Measurements from ENCODE around the gene GAB3. TPM values are rescaled to one million over a fixed set of nuclear protein-coding genes. Genes with fewer than 3 reads are reported as not detected.
"Not testable (repeated sequence)": the region's sequence is repeated elsewhere in the genome, so short reads cannot be mapped to it uniquely, and the experiment has no call there.

The GAB3 gene
- total RNA-seq, 4 donors from 2014 or later = 3.9 to 7.3 (median 5.2) TPM

DNA sequence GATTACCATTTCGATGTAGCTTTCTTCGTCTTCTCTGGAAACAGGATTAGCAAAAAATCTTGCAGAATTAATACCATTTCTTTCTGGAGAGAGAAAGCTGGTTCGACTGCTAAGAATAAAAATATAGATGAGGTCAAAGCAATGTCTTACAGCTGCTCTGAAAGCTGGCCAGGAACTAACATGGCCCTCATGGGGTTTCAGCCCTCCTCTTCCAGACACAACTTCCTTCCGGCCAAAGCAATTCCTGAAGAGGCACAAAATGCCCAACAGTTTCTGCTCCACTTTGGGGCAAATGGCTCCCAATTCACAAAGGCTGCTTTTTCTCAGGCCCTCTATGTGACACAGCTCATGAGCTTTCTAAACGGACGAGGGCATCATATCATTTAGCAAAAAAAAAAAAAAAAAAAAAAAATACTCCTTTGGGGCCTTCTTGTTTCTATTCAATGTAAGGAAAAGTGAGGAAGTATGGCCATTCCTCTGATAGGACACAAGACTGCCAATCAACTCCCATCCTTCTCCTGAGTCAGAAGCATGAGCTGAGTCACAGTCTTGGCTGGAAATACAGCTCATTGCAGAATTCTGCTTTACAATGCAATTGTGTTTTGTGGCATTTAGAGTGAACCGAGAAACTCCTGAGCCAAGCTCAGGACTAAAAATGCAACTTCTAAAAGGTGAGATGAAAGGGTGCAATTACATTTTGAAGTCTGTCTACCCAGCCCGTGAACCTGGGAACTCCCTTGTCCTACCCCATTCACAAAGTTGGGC lies 54.8 kb downstream of the GAB3 start:
- DNase-seq (ENCODE audit: extremely low spot score) = no peak
- H3K27ac ChIP-seq (replicated peaks in 1 of 4) = no peak overlapping the region
- TF ChIP-seq EP300 (IDR thresholded peaks at IDR 0.05) = no peak
- no peak for TF ChIP-seq POLR2A (IDR thresholded peaks at IDR 0.05; ENCODE audit: low read depth)
- H3K4me1 ChIP-seq = peaks cover 0 to 14% (median 4%) of the 10 kb centered on the region in 4 donors
- H3K36me3 ChIP-seq = peaks cover 0 to 23% (median 18%) of the 10 kb centered on the region in 4 donors
- H3K4me3 ChIP-seq = no peak overlapping the region
- no peaks in the 10 kb centered on the region for H3K27me3 ChIP-seq
- 68% methylated on average over 8 of the region's 8 CpGs for WGBS
- intact Hi-C loops (cut with DNase I) = no loop called here
- no peaks in the 10 kb centered on the region for H3K9me3 ChIP-seq

DNA sequence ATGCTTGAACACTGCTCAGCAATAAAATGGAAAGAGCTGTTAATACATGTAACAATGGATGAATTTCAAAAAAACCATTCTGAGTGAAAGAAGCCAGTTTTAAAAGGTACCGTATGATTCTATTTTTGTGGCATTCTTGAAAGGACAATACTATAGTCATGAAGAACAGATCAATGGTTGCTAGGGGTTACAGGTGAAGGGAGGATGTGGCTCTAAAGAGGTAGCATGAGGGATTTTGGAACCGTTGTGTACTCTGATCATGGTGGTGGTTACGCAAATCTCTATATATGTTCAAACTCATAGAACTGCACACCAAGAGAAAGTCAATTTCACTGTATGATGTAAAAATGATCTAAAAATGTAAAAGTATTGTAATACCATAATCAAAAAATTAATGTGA lies 57.5 kb downstream of the GAB3 start:
- intact Hi-C loops (cut with DNase I) = no loop called here
- Histone ChIP-seq H3K4me1 (peaks cover 0 to 14% (median 4%) of the 10 kb centered on the region in 4 donors), H3K9me3 (no peaks in the 10 kb centered on the region), H3K4me3 (no peak overlapping the region), H3K27ac (replicated peaks in 1 of 4) (no peak overlapping the region), H3K36me3 (peaks cover 0 to 14% (median 8%) of the 10 kb centered on the region in 4 donors), H3K27me3 (no peaks in the 10 kb centered on the region)
- no peak for DNase-seq (ENCODE audit: extremely low spot score)
- WGBS = 85% methylated on average over 3 of the region's 3 CpGs
- TF ChIP-seq EP300 (IDR thresholded peaks at IDR 0.05) (no peak), POLR2A (IDR thresholded peaks at IDR 0.05; ENCODE audit: low read depth) (no peak), POLR2AphosphoS5 (IDR thresholded peaks at IDR 0.05) (no peak)
- TF ChIP-seq, protein P1, sequence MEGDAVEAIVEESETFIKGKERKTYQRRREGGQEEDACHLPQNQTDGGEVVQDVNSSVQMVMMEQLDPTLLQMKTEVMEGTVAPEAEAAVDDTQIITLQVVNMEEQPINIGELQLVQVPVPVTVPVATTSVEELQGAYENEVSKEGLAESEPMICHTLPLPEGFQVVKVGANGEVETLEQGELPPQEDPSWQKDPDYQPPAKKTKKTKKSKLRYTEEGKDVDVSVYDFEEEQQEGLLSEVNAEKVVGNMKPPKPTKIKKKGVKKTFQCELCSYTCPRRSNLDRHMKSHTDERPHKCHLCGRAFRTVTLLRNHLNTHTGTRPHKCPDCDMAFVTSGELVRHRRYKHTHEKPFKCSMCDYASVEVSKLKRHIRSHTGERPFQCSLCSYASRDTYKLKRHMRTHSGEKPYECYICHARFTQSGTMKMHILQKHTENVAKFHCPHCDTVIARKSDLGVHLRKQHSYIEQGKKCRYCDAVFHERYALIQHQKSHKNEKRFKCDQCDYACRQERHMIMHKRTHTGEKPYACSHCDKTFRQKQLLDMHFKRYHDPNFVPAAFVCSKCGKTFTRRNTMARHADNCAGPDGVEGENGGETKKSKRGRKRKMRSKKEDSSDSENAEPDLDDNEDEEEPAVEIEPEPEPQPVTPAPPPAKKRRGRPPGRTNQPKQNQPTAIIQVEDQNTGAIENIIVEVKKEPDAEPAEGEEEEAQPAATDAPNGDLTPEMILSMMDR (IDR thresholded peaks at IDR 0.05) = no peak

DNA sequence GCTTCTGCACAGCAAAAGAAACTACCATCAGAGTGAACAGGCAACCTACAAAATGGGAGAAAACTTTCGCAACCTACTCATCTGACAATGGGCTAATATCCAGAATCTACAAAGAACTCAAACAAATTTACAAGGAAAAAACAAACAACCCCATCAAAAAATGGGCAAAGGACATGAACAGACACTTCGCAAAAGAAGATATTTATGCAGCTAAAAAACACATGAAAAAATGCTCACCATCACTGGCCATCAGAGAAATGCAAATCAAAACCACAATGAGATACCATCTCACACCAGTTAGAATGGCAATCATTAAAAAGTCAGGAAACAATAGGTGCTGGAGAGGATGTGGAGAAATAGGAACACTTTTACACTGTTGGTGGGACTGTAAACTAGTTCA lies 60.4 kb downstream of the GAB3 start:
- WGBS = 88% methylated on average over 2 of the region's 2 CpGs
- H3K4me1 ChIP-seq; H3K4me3 ChIP-seq; H3K9me3 ChIP-seq; H3K36me3 ChIP-seq; H3K27ac ChIP-seq (replicated peaks in 1 of 4); H3K27me3 ChIP-seq; intact Hi-C loops (cut with DNase I); DNase-seq (ENCODE audit: extremely low spot score): not testable (repeated sequence)

DNA sequence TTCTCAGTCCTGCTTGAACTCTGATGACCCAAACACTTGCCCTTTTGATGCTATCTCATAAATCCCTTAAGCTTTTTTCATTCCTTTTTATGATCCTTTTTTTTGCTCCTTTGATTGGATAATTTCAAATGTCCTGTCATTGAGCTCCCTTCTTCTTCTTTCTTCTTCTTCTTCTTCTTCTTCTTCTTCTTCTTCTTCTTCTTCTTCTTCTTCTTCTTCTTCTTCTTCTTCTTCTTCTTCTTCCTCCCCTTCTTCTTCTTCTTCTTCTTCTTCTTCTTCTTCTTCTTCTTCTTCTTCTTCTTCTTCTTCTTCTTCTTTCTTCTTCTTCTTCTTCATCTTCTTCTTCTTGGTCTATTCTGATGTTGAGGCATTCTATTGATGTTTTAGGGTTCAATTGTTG lies 78.8 kb downstream of the GAB3 start:
- H3K36me3 ChIP-seq; intact Hi-C loops (cut with DNase I); H3K4me1 ChIP-seq; H3K27ac ChIP-seq (replicated peaks in 1 of 4); H3K4me3 ChIP-seq; H3K27me3 ChIP-seq; DNase-seq (ENCODE audit: extremely low spot score): not testable (repeated sequence)
- peaks cover 0 to 11% (median 0%) of the 10 kb centered on the region in 4 donors for H3K9me3 ChIP-seq

DNA sequence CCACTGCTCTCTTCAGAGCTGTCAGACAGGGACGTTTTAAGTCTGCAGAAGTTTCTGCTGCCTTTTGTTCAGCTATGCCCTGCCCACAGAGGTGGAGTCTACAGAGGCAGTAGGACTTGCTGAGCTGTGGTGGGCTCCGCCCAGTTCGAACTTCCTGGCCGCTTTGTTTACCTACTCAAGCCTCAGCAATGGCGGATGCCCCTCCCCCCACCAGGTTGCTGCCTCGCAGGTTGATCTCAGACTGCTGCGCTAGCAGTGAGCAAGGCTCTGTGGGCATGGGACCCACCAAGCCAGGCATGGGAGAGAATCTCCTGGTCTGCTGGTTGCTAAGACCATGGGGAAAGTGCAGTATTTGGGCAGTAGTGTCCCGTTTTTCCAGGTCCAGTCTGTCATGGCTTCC lies 80.0 kb downstream of the GAB3 start:
- H3K4me3 ChIP-seq; DNase-seq (ENCODE audit: extremely low spot score); H3K36me3 ChIP-seq; H3K4me1 ChIP-seq; H3K27me3 ChIP-seq; H3K27ac ChIP-seq (replicated peaks in 1 of 4); intact Hi-C loops (cut with DNase I): not testable (repeated sequence)
- peaks cover 0 to 11% (median 0%) of the 10 kb centered on the region in 4 donors for H3K9me3 ChIP-seq
- WGBS = 85% methylated on average over 8 of the region's 8 CpGs

DNA sequence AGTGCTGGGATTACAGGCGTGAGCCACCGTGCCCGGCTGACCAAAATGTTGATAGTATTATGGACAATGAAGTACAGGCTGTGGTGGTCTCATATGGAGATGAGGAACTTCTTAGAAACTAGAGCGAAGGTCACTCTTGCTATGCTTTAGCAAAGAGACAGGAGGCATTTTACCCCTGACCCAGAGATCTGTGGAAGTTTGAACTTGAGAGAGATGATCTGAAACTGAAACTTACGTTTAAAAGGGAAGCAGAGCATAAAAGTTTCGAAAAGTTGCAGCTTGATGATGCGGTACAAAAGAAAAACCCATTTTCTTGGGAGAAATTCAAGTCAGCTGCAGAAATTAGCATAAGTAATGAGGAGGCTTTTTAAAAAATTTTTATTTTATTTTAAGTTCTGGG lies 89.0 kb downstream of the GAB3 start:
- intact Hi-C loops (cut with DNase I) = no loop called here
- 77% methylated on average over 7 of the region's 7 CpGs for WGBS
- no peak for DNase-seq (ENCODE audit: extremely low spot score)
- Histone ChIP-seq H3K27ac (replicated peaks in 1 of 4) (no peak overlapping the region), H3K4me3 (no peak overlapping the region), H3K9me3 (no peaks in the 10 kb centered on the region), H3K27me3 (no peaks in the 10 kb centered on the region), H3K4me1 (no peaks in the 10 kb centered on the region), H3K36me3 (no peaks in the 10 kb centered on the region)
- no peak for TF ChIP-seq EP300 (IDR thresholded peaks at IDR 0.05)
- TF ChIP-seq, protein P1 (IDR thresholded peaks at IDR 0.05) = no peak
- TF ChIP-seq POLR2AphosphoS5 (IDR thresholded peaks at IDR 0.05) = no peak
- TF ChIP-seq POLR2A (IDR thresholded peaks at IDR 0.05; ENCODE audit: low read depth) = no peak

DNA sequence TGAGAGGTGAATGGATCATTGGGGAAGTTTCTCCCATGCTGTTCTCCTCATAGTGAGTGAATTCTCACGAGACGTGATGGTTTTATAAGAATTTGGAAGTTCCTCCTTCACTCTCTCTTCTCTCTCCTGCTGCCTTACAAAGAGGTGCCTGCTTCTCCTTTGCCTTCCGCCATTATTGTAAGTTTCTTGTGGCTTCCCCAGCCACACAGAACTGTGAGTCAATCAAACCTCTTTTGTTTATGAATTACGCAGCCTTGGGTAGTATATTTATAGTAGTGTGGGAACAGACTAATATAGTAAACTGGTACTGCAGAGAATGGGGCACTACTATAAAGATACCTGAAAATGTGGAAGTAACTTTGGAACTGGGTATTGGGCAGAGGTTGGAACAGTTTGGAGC lies 89.7 kb downstream of the GAB3 start:
- H3K36me3 ChIP-seq = no peaks in the 10 kb centered on the region
- H3K4me3 ChIP-seq = no peak overlapping the region
- TF ChIP-seq, protein P1 (IDR thresholded peaks at IDR 0.05) = no peak
- TF ChIP-seq EP300 (IDR thresholded peaks at IDR 0.05) = no peak
- TF ChIP-seq POLR2AphosphoS5 (IDR thresholded peaks at IDR 0.05) = no peak
- TF ChIP-seq POLR2A (IDR thresholded peaks at IDR 0.05; ENCODE audit: low read depth) = no peak
- H3K27me3 ChIP-seq = no peaks in the 10 kb centered on the region
- H3K27ac ChIP-seq (replicated peaks in 1 of 4) = no peak overlapping the region
- intact Hi-C loops (cut with DNase I) = no loop called here
- no peak for DNase-seq (ENCODE audit: extremely low spot score)
- H3K9me3 ChIP-seq = no peaks in the 10 kb centered on the region
- no peaks in the 10 kb centered on the region for H3K4me1 ChIP-seq
- 70% methylated on average over 4 of the region's 4 CpGs for WGBS
